Measurements from ENCODE around the gene NRXN3. TPM values are rescaled to one million over a fixed set of nuclear protein-coding genes. Genes with fewer than 3 reads are reported as not detected.

Gene NRXN3
- total and polyA plus RNA-seq, 4 donors = 0.07 to 1.2 (median 0.23) TPM

- 79% methylated on average over 6 of the region's 6 CpGs for WGBS
- H3K36me3 ChIP-seq (ENCODE audit: control insufficient read depth in 4 of 4, insufficient read depth in 3 of 4, low read depth in 1 of 4, low read length in 3 of 4) = no peaks in the 10 kb centered on the region
- H3K4me1 ChIP-seq (ENCODE audit: control insufficient read depth in 4 of 4, insufficient read depth in 4 of 4, low read length in 3 of 4) = no peaks in the 10 kb centered on the region
- H3K27me3 ChIP-seq (ENCODE audit: control insufficient read depth in 4 of 4, insufficient read depth in 4 of 4, low read length in 3 of 4) = peaks cover 0 to 4% (median 0%) of the 10 kb centered on the region in 4 donors
- DNase-seq (ENCODE audit: low spot score) = no peak
- H3K9ac ChIP-seq (ENCODE audit: low read depth in 1 of 2, low read length in 2 of 2) = no peak overlapping the region
- no peaks in the 10 kb centered on the region for H3K9me3 ChIP-seq (ENCODE audit: control insufficient read depth in 4 of 4, low read length in 3 of 4)
- no peak overlapping the region for H3K27ac ChIP-seq (ENCODE audit: low read depth in 1 of 2, low read length in 2 of 2)
- TF ChIP-seq, protein P1, sequence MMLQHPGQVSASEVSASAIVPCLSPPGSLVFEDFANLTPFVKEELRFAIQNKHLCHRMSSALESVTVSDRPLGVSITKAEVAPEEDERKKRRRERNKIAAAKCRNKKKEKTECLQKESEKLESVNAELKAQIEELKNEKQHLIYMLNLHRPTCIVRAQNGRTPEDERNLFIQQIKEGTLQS (IDR thresholded peaks at IDR 0.05) = no peak
- TF ChIP-seq EGR1 (IDR thresholded peaks at IDR 0.05; ENCODE audit: low read depth in 2 of 2) = no peak
- no peak for TF ChIP-seq TAF1 (conservative IDR thresholded peaks at IDR 0.05)
- TF ChIP-seq RAD21 (IDR thresholded peaks at IDR 0.05) = no peak
- TF ChIP-seq FOXA1 (IDR thresholded peaks at IDR 0.05) = no peak
- no peak for TF ChIP-seq HNF4G (IDR thresholded peaks at IDR 0.05)
- TF ChIP-seq JUND (IDR thresholded peaks at IDR 0.05) = no peak
- TF ChIP-seq RXRA (IDR thresholded peaks at IDR 0.05) = no peak
- no peak for TF ChIP-seq HNF4A (conservative IDR thresholded peaks at IDR 0.05)
- TF ChIP-seq, protein P2, sequence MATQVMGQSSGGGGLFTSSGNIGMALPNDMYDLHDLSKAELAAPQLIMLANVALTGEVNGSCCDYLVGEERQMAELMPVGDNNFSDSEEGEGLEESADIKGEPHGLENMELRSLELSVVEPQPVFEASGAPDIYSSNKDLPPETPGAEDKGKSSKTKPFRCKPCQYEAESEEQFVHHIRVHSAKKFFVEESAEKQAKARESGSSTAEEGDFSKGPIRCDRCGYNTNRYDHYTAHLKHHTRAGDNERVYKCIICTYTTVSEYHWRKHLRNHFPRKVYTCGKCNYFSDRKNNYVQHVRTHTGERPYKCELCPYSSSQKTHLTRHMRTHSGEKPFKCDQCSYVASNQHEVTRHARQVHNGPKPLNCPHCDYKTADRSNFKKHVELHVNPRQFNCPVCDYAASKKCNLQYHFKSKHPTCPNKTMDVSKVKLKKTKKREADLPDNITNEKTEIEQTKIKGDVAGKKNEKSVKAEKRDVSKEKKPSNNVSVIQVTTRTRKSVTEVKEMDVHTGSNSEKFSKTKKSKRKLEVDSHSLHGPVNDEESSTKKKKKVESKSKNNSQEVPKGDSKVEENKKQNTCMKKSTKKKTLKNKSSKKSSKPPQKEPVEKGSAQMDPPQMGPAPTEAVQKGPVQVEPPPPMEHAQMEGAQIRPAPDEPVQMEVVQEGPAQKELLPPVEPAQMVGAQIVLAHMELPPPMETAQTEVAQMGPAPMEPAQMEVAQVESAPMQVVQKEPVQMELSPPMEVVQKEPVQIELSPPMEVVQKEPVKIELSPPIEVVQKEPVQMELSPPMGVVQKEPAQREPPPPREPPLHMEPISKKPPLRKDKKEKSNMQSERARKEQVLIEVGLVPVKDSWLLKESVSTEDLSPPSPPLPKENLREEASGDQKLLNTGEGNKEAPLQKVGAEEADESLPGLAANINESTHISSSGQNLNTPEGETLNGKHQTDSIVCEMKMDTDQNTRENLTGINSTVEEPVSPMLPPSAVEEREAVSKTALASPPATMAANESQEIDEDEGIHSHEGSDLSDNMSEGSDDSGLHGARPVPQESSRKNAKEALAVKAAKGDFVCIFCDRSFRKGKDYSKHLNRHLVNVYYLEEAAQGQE (IDR thresholded peaks at IDR 0.05) = no peak
- no peak for TF ChIP-seq SP1 (IDR thresholded peaks at IDR 0.05)
- TF ChIP-seq FOXA2 (IDR thresholded peaks at IDR 0.05) = no peak
- TF ChIP-seq, protein P3, sequence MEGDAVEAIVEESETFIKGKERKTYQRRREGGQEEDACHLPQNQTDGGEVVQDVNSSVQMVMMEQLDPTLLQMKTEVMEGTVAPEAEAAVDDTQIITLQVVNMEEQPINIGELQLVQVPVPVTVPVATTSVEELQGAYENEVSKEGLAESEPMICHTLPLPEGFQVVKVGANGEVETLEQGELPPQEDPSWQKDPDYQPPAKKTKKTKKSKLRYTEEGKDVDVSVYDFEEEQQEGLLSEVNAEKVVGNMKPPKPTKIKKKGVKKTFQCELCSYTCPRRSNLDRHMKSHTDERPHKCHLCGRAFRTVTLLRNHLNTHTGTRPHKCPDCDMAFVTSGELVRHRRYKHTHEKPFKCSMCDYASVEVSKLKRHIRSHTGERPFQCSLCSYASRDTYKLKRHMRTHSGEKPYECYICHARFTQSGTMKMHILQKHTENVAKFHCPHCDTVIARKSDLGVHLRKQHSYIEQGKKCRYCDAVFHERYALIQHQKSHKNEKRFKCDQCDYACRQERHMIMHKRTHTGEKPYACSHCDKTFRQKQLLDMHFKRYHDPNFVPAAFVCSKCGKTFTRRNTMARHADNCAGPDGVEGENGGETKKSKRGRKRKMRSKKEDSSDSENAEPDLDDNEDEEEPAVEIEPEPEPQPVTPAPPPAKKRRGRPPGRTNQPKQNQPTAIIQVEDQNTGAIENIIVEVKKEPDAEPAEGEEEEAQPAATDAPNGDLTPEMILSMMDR (IDR thresholded peaks at IDR 0.05; ENCODE audit: low read depth, low read length, missing input control) = no peak
- TF ChIP-seq GABPA (IDR thresholded peaks at IDR 0.05 in 1 of 2, conservative IDR thresholded peaks at IDR 0.05 in 1 of 2) = no peak
- TF ChIP-seq NR2F2 (IDR thresholded peaks at IDR 0.05) = no peak
- TF ChIP-seq MAX (IDR thresholded peaks at IDR 0.05) = no peak
- TF ChIP-seq, protein P4, sequence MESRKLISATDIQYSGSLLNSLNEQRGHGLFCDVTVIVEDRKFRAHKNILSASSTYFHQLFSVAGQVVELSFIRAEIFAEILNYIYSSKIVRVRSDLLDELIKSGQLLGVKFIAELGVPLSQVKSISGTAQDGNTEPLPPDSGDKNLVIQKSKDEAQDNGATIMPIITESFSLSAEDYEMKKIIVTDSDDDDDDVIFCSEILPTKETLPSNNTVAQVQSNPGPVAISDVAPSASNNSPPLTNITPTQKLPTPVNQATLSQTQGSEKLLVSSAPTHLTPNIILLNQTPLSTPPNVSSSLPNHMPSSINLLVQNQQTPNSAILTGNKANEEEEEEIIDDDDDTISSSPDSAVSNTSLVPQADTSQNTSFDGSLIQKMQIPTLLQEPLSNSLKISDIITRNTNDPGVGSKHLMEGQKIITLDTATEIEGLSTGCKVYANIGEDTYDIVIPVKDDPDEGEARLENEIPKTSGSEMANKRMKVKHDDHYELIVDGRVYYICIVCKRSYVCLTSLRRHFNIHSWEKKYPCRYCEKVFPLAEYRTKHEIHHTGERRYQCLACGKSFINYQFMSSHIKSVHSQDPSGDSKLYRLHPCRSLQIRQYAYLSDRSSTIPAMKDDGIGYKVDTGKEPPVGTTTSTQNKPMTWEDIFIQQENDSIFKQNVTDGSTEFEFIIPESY (IDR thresholded peaks at IDR 0.05) = no peak
- no peak for TF ChIP-seq YY1 (IDR thresholded peaks at IDR 0.05)
- H3K4me3 ChIP-seq (ENCODE audit: low read depth in 1 of 3, low read length in 3 of 3) = no peak overlapping the region
Observed at GRCh38 chr14:79629411-79630287, 1459.5 kb downstream of the NRXN3 start.
